ENCODE data around the gene MAP2. TPM values are rescaled to one million over a fixed set of nuclear protein-coding genes. Genes with fewer than 3 reads are reported as not detected.

MAP2 gene
- total and polyA plus RNA-seq, 2 of the 8 experiments (the other 6 are each of a cell fraction or from before 2014, with no cell fraction given): 5.9 to 9.4 TPM

- TF ChIP-seq, protein P1, sequence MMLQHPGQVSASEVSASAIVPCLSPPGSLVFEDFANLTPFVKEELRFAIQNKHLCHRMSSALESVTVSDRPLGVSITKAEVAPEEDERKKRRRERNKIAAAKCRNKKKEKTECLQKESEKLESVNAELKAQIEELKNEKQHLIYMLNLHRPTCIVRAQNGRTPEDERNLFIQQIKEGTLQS (IDR thresholded peaks at IDR 0.05; ENCODE audit: insufficient read depth, low read depth, low read length): no peak
- TF ChIP-seq TEAD4 (IDR thresholded peaks at IDR 0.05; ENCODE audit: low read depth, low read length): no peak
These were observed 141.0 kb downstream of the MAP2 start (continued) for GRCh38 chr2:209564816-209565215.

Measured in H1 (cell line).